GM21423 (cell line): ENCODE measurements around the gene HSP90AA1.

Source experiments
- ATAC-seq: cut with Tn5 transposase; IDR thresholded peaks from one replicate; pipeline ENCODE4 v1.9.1; 2021; ENCODE audit warnings: mild to moderate bottlenecking, moderate library complexity; ENCODE audit not compliant: unreplicated experiment

The HSP90AA1 gene

DNA sequence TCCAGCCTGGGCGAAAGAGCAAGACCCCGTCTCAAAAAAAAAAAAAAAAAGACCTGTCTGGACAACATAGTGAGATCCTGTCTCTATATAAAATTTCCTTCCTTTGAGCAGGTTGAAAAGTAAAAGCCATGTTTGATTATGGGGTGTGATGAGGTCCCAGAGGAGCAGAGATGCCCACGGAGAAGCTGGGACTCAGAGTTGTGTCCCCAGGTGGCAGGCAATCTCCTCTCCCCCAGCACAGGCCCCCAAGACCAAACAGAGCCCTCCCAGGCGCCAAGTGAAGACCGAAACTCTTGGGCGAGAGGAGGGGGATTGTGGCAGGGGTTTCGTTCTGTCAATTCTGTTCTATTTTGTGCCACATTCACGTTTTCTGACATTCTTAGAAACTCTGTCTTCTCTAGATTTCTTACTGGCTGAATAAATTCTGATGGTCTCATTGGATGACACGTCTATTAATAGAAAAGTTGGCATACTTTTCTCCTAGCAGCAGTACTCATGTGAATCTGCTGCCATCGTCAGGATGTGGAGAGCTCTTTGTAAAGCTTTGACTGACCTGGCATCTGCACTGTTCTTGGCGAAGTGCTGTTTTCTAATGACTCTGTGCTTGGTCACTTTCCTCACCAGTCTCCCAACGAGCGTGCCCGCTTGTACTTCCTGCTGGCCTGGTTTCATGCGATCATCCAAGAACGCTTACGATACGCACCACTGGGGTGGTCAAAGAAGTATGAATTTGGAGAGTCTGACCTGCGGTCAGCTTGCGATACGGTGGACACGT lies 43.4 kb downstream of the HSP90AA1 start:
- no peak for ATAC-seq

DNA sequence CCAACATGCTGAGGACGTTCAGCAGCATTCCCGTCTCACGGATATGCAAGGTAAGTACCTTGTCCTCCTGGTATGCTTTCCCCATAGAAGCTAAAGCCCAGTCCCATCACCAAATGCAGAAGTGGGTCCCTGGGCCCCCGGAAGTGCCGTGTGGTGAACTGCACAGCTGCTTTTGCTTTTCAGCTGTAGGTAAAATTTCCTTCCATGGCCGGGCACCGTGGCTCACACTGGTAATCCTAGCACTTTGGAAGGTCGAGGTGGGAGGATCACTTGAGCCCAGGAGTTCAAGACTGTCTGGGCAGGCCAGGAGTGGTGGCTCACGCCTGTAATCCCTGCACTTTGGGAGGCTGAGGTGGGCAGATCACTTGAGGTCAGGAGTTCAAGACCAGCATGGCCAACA lies 44.1 kb downstream of the HSP90AA1 start:
- no peak for ATAC-seq

DNA sequence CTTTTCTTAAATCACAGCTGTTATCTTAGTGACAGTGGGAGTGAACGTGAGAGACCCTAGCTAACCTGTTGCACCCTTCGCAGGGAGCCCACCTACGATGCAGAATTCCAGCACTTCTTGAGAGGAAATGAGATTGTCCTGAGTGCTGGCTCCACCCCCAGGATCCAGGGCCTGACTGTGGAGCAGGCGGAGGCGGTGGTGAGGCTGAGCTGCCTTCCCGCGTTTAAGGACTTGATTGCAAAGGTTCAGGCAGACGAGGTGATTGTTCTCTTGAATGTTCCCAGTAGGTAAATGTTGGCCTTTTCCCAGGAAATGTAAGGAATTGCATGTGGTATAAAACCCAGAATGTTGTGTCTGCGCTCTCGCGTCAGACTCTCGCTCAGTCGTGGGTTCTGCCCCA lies 46.7 kb downstream of the HSP90AA1 start:
- ATAC-seq, result no peak

DNA sequence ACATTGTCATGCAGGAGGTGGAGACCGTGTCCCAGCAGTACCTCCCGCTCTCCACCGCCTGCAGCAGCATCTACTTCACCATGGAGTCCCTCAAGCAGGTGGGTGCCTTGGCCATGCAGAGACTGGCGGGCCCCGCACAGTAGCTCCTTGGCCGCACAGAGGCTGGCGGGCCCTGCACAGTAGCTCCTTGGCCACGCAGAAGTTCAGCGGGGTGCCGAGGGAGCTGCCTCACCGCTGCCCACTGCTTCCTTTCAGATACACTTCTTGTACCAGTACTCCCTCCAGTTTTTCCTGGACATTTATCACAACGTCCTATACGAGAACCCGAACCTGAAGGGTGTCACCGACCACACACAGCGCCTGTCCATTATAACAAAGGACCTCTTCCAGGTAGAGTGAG lies 47.7 kb downstream of the HSP90AA1 start:
- no peak for ATAC-seq

- no peak for ATAC-seq
Measured at GRCh38 chr14:102037686-102038085, 49.2 kb downstream of the HSP90AA1 start.

GRCh38 chr14:102035914-102036313 lies 50.9 kb downstream of the HSP90AA1 start:
- no peak for ATAC-seq

DNA sequence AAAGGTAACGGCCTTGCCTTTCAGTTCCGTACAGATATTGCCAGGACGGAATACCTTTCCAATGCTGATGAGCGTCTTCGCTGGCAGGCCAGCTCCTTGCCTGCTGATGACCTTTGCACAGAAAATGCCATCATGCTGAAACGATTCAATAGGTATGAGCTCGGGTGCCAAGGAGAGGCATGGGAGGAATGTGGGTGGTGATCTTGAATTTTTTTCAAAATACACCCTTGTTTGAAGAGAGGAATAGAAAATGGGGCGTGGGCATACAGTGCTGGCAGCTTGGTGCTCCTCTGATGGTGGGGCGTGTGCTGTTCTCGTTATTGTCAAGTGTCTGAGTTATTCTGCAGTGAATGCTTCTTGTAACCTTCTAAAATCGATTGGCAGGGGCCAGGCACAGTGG lies 52.5 kb downstream of the HSP90AA1 start:
- ATAC-seq, result no peak

GRCh38 chr14:102033241-102033640 lies 53.6 kb downstream of the HSP90AA1 start:
- ATAC-seq, result no peak
